Mucosa of descending colon (tissue), 3 donors: Measurements from ENCODE around the gene TAF4B. TPM values are rescaled to one million over a fixed set of nuclear protein-coding genes. Genes with fewer than 3 reads are reported as not detected.

Experiments used
- ATAC-seq: fragments of 200-7000 bp; cut with Tn5 transposase; one replicate; pipeline ENCODE4 v1.9.1; 2020; ENCODE audit warnings: mild to moderate bottlenecking, moderate library complexity
- DNase-seq, 3 donors: peaks; one replicate each; pipeline ENCODE4 v3.0.0-alpha.2; 2020
- H3K36me3 ChIP-seq: fragments of 200-600 bp; one replicate; pipeline ENCODE4 v1.8.0; 2021; ENCODE audit warnings: low read depth, mild to moderate bottlenecking
- H3K4me1 ChIP-seq: fragments of 200-600 bp; one replicate; pipeline ENCODE4 v1.8.0; 2021; ENCODE audit warnings: low read depth, mild to moderate bottlenecking
- H3K4me3 ChIP-seq: fragments of 200-600 bp; one replicate; pipeline ENCODE4 v1.8.0; 2021; ENCODE audit warnings: mild to moderate bottlenecking
- H3K9me3 ChIP-seq: fragments of 200-600 bp; one replicate; pipeline ENCODE4 v1.8.0; 2021; ENCODE audit warnings: mild to moderate bottlenecking
- intact Hi-C, 2 donors: fragments of 100-400 bp; cut with DNase I in 1 of 2; cut with micrococcal nuclease in 1 of 2; formaldehyde crosslinking; loops; one replicate each; pipeline versions ENCODE4 v1.11.0 to v1.11.1; 2022; cut with DNase I, micrococcal nuclease
- total RNA-seq, 3 donors: library from RNA; stranded (reverse); fragmentation: NEBNext Ultra II Directional in 2 of 3; extraction: Animal tissue kit (Norgen Biotek cat#: 25700) in 2 of 3; gene quantifications; one replicate each; pipeline versions ENCODE4 v1.2.1 to v1.2.4, GENCODE V29; 2021 to 2023
- TF ChIP-seq, protein P1 (sequence below): fragments of 200-600 bp; IDR thresholded peaks from one replicate; pipeline ENCODE4 v1.8.0; 2022; ENCODE audit warnings: antibody characterized with exemption, mild to moderate bottlenecking
- donor health status: DM: no; HTN: no; CAD: no; lungs with moderate emphysema.
- donor health status: DM: no; HTN: no; CAD: no.
- donor health status: DM: no; HTN: yes; CAD: no.

TAF4B gene
- total RNA-seq, 3 donors from 2014 or later = 3.4 to 4.1 (median 3.8) TPM

DNA sequence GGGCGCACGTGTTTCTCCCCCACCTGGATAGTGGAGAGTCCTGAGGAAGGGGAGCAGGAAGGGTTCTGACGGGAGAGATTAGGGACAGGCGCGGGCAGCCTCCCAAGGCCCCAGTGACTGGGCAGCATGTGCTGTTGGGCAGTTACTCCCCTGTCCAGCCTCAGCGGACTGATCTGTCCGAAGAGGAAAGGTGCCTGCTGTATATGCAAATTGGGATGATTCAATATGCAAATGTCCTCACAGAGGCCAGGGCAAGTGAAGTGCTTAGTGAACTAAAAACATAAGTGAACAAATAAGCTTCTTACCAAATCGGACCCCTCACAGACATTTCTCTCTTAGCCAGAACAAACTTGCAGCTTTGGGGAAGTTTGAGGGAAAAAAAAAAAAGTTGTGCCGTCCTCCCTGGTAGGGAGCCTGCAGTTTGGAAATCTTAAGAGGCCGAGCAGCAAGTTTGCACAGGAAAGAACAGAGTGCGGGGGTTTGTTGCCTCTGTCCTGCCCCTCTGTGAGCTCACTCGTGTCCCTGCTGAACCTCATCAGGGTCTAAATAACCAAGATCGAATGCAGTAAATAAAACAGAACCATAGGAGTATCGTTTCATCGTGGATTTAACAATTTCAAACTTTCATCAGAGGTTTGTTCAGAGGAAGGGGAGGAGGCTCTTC lies 180.7 kb downstream of the TAF4B start:
- no peak for ATAC-seq
- intact Hi-C loops = no loop called here
- no peaks in the 10 kb centered on the region for H3K9me3 ChIP-seq

GRCh38 chr18:26407736-26408601 lies 181.7 kb downstream of the TAF4B start:
- no peak overlapping the region for H3K4me3 ChIP-seq
- intact Hi-C loops = no loop called here
- TF ChIP-seq, protein P1, sequence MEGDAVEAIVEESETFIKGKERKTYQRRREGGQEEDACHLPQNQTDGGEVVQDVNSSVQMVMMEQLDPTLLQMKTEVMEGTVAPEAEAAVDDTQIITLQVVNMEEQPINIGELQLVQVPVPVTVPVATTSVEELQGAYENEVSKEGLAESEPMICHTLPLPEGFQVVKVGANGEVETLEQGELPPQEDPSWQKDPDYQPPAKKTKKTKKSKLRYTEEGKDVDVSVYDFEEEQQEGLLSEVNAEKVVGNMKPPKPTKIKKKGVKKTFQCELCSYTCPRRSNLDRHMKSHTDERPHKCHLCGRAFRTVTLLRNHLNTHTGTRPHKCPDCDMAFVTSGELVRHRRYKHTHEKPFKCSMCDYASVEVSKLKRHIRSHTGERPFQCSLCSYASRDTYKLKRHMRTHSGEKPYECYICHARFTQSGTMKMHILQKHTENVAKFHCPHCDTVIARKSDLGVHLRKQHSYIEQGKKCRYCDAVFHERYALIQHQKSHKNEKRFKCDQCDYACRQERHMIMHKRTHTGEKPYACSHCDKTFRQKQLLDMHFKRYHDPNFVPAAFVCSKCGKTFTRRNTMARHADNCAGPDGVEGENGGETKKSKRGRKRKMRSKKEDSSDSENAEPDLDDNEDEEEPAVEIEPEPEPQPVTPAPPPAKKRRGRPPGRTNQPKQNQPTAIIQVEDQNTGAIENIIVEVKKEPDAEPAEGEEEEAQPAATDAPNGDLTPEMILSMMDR = no peak
- H3K9me3 ChIP-seq = no peaks in the 10 kb centered on the region
- H3K36me3 ChIP-seq = no peaks in the 10 kb centered on the region
- no peaks in the 10 kb centered on the region for H3K4me1 ChIP-seq
- no peak for ATAC-seq
- DNase-seq = no peak

More for the DNA sequence above, 180.7 kb downstream of the TAF4B start:
- no peaks in the 10 kb centered on the region for H3K36me3 ChIP-seq
- TF ChIP-seq, protein P1 = no peak
- H3K4me3 ChIP-seq = no peak overlapping the region
- no peak for DNase-seq
- no peaks in the 10 kb centered on the region for H3K4me1 ChIP-seq

- intact Hi-C loops = no loop called here
- H3K4me3 ChIP-seq = no peak overlapping the region
- no peak for ATAC-seq
These were observed 182.8 kb downstream of the TAF4B start for GRCh38 chr18:26409091-26409490.

DNA sequence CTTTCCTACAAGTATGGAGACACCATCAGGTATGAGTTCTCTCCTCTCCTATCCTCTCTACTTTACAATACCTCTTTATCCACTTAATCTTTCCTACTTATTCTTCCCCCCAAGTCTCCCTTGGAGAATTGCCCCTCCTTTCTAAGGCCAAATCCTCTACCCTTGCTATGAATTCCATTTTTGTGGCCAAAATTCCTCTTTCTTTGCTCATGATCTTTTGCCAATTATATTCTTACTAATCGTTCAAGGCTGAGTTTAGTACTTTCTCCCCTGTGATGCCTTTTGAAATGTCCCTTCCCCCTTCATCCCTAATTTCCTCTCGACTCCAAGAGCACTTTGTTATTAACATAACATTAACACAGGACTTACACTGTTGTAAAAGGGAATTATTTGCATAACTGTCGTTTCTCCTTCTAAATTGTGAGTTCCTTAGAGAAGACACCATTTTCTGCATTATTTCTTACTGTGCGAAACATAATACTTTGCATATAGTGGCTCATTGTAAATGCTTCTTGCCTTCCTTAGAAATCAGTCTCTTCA lies 188.7 kb downstream of the TAF4B start:
- intact Hi-C loops = no loop called here
- TF ChIP-seq, protein P1 = no peak
- Histone ChIP-seq H3K4me3 (no peak overlapping the region), H3K36me3 (no peaks in the 10 kb centered on the region), H3K4me1 (no peaks in the 10 kb centered on the region), H3K9me3 (no peaks in the 10 kb centered on the region)
- ATAC-seq (no peak), DNase-seq (no peak)

More at GRCh38 chr18:26409091-26409490, 182.8 kb downstream of the TAF4B start:
- no peaks in the 10 kb centered on the region for H3K36me3 ChIP-seq
- H3K4me1 ChIP-seq = no peaks in the 10 kb centered on the region
- DNase-seq = no peak
- H3K9me3 ChIP-seq = no peaks in the 10 kb centered on the region
- TF ChIP-seq, protein P1 = no peak

- Histone ChIP-seq H3K9me3 (no peaks in the 10 kb centered on the region), H3K4me1 (no peaks in the 10 kb centered on the region), H3K36me3 (no peaks in the 10 kb centered on the region), H3K4me3 (no peak overlapping the region)
- ATAC-seq (no peak), DNase-seq (no peak)
- TF ChIP-seq, protein P1 = no peak
- intact Hi-C loops = no loop called here
These were observed 189.4 kb downstream of the TAF4B start for GRCh38 chr18:26415631-26416030.
